ENCODE measurements around the gene GPR107. TPM values are rescaled to one million over a fixed set of nuclear protein-coding genes. Genes with fewer than 3 reads are reported as not detected.

Gene GPR107
- total RNA-seq, 4 donors from 2014 or later, result 20.7 to 27.7 (median 25.6) TPM

- TF ChIP-seq CTCF (IDR thresholded peaks at IDR 0.05; ENCODE audit: low read depth), result no peak
Observed at GRCh38 chr9:130187523-130187846, 133.8 kb downstream of the GPR107 start.

GRCh38 chr9:130188860-130189481, 135.3 kb downstream of the GPR107 start:
- TF ChIP-seq CTCF (IDR thresholded peaks at IDR 0.05; ENCODE audit: low read depth), result no peak

Small RNA genes lying within 50 kb of the gene (small RNA-seq; reads per million reads assigned to genes)
- gene RF00019, result 0.49 reads per million

Other genes starting within 250 kb of the GPR107 start
- 10 to 100 TPM; 33.7 to 61.4 (median 47.2) TPM for gene TOR1A, start 229.8 kb upstream of the GPR107 start, total RNA-seq
- gene C9orf78, start 218.6 kb upstream of the GPR107 start, total RNA-seq, result 100 to 1,000 TPM in 1 of 4 donors, 10 to 100 TPM in 3; 37.8 to 105 (median 50.9) TPM
- gene USP20, start 218.4 kb upstream of the GPR107 start, total RNA-seq, result 10 to 100 TPM; 12.1 to 23.7 (median 19.8) TPM
- gene FNBP1, start 10.7 kb upstream of the GPR107 start, total RNA-seq, result 10 to 100 TPM; 34.1 to 68.6 (median 50.7) TPM
- 1 to 10 TPM in 2 of 4 donors, under 1 TPM in 2; 0.19 to 4.4 (median 1.8) TPM for gene NCS1, start 118.5 kb downstream of the GPR107 start, total RNA-seq
- 1 to 10 TPM in 3 of 4 donors, under 1 TPM in 1; 0.68 to 9.2 (median 4.7) TPM for gene HMCN2, start 211.9 kb downstream of the GPR107 start, total RNA-seq

All from subcutaneous adipose tissue (tissue), 4 donors.